HG02571 (cell line): Measurements from ENCODE around the gene NEGR1.

Experiments used
- ATAC-seq: cut with Tn5 transposase; IDR thresholded peaks from one replicate; pipeline ENCODE4 v1.9.1; 2021; ENCODE audit warnings: mild to moderate bottlenecking, moderate library complexity; ENCODE audit not compliant: unreplicated experiment

NEGR1 gene

DNA sequence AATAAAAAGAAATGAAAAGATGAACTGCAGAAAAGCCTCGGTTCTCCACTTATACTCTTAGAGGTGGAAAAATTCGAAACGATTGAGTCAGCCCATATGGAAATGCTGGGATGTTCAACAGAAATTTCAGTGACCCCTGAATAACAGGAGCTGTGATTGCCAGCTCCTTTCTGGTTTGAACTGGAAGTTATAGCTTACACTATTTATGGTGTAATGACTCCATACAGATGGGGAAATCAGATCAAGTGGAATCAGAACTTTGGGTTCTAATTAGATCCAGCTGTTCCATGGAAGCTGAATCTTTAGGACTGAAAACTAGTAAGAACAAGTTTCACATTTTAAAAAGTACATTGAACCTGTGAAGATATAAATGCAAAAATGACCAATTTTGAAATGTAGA, 632.2 kb downstream of the NEGR1 start:
- ATAC-seq = no peak

DNA sequence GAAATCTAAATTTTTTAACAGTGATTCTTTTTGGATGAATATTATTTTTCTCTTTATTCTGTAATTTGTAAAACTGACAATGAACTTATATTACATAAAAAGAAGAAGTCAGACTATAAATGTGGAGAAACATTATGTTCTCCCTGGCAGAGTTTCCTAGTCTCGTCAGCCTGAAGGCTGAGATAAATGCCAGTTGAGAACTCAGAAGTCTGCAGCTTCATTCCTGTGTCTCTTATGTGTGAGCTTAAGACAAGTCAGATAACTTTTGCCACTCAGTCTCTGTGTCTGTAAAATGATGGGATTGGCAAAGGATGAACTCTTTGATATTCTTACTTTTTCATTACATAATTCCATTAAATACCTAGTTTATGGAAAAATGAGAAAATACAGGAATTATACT, 632.7 kb downstream of the NEGR1 start:
- ATAC-seq = no peak

DNA sequence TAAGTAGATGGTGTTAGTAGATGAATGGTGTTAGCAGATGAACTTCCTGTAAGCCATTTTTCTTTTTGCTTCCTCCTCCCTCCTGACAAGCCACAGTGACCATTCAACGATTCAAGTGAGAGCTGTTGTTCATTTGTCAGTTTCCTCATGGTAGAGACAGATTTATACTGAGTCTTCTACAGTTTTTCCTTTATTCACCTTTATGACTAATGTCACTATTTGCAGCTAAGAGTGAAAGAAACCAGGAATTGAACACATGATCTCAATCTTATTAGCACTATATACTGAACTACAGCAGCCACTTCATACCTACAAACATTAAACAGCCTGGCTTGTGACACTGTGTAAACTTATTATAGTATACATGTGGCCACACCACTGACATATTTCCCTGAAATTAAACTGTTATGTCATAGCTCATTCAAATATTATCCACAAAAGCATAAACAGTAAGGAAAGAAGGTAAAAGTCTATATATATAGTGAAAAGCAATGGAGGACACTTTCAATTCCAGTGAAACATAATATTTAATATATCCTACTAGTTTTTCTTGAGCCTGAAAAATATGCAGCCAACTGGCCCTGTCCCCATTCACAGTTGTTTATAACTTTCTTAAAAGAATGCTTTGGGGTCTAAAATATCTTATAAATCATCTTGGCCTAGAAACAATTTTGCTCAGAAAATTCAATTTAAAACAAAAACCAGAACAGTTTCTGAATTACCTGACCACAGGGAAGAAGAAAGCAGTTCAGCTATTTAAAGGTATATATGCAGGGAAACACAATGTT, 634.6 kb downstream of the NEGR1 start:
- no peak for ATAC-seq

DNA sequence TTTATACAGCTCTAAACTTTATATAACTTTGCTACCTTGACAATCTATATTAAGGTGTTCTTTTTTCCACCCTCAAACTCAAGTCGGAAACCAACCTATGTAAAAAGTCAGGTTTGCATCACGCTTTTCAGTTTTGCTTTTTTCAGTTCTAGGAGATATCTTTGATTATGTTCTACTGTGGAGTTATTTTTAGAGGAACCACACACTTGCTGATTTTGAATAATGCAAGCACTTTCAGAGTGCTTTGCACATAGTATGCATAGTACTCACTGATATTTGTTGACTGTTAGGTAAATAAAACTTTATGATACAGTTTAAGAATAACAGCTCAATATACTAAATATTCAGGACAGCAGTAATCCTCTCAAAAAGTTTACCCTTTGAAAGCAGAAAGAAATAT, 637.3 kb downstream of the NEGR1 start:
- no peak for ATAC-seq

- ATAC-seq = no peak
Observed at GRCh38 chr1:71641903-71642302, 640.4 kb downstream of the NEGR1 start.

GRCh38 chr1:71640998-71641397, 641.3 kb downstream of the NEGR1 start:
- ATAC-seq = no peak

DNA sequence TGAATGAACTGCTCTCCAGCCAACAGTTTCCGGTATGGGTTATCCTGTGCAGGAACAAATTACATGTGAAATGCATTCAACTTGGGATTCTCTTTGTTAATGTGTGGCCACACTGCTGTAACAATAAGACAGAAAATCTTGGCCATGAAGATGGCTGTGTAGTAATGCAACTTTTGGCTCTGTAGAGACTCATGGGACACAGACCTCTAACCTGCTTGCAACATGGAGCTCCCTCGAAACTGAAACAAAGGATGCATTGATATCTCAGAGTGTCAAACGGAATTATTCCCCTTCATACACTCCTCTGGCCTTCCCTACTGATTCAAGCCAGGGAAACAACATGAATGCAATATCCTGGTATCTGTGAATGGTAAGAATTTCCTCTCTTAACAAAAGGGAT, 642.2 kb downstream of the NEGR1 start:
- no peak for ATAC-seq

- ATAC-seq = no peak
Observed at GRCh38 chr1:71638081-71638766, 644.1 kb downstream of the NEGR1 start.

DNA sequence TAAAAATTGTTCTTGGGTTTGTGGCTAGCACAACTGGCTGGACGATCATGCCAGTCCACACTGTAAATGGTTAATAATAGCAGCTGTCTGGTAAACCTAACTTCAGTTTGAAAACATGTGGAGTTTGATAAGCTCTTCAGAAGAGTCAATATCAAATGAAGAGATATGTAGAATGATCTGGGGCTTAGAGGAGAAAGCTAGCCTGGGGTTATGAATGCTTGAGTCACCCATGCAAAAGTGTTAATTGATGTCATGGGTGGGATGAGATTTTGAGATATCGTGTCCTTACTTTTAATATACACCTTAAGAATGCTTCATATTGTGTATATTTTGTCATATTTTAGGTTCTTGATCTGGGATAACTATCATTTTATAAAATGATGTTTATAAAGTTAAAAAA, 646.8 kb downstream of the NEGR1 start:
- ATAC-seq = no peak

DNA sequence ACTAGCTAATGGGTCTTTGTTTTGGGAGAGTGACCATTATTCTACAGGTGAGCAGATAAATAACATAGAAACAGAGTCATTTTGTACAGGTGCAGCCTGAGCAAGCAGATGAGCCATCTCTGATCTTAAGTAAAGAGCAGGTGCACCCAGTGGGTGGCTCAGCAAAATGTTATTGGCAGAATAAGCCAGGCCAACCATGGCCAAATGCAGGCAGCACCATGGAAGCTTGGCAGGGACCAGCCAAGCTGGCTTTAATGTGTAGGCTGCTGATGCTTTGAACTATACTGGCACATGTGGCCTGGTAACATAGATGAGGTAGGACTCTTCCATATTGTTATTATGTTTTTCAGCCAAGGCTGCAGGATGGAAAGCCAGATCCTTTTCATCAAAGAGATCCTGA, 648.2 kb downstream of the NEGR1 start:
- no peak for ATAC-seq

DNA sequence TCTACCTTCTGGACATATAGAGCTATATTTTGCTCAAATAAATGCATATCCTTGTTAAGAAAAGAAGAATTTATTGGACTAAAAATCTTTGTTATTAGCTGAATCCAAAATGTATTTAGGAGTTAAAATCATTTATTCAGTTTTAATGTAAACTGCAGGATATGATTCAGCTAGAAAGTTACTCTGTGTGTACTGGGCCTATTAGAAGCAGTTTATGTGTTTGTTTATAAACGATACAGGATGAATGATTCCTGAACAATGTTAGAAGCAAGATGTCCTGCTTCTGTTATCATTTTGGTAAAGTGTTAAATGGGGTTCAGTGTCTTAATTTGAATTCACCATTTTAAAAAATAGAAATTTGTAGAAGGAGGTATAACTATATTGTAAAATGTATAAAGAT, 652.3 kb downstream of the NEGR1 start:
- ATAC-seq = no peak

DNA sequence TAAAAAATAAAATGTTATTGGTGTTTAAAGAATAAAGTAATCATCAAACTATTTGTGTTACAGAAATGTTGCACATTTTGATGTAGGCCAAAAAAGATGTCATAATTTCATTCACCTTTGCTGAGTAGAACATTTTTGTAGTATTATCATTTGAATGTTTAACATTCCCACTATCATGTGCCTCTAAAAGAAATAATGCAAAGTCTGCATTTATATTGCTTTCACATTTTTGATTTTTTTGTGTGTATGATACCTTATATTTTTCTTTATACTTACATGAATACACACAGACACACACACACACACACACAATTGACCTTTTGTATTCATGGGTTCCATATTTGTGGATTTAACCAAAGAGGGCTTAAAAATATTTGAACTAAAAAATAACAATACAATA, 657.3 kb downstream of the NEGR1 start:
- no peak for ATAC-seq

DNA sequence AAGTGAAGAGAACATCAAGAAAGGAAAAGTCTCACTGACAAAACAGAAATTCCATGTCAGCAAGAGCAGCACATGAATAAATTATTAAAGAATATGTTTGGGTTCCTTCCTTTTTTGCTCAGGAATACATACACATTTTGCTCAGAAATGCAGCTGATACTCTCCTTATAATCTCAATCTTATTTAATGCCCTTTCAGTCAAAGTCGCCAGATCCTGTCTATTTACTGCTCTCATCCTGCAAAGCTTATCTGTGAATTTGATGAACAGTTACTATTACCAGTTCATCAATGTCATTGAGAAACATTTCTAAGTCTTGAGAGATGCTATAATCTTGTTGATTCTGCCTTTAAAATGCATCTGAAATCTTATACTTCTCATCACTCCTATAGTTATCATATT, 658.5 kb downstream of the NEGR1 start:
- ATAC-seq = no peak

- ATAC-seq = no peak
Observed at GRCh38 chr1:71621785-71622184, 660.6 kb downstream of the NEGR1 start.

DNA sequence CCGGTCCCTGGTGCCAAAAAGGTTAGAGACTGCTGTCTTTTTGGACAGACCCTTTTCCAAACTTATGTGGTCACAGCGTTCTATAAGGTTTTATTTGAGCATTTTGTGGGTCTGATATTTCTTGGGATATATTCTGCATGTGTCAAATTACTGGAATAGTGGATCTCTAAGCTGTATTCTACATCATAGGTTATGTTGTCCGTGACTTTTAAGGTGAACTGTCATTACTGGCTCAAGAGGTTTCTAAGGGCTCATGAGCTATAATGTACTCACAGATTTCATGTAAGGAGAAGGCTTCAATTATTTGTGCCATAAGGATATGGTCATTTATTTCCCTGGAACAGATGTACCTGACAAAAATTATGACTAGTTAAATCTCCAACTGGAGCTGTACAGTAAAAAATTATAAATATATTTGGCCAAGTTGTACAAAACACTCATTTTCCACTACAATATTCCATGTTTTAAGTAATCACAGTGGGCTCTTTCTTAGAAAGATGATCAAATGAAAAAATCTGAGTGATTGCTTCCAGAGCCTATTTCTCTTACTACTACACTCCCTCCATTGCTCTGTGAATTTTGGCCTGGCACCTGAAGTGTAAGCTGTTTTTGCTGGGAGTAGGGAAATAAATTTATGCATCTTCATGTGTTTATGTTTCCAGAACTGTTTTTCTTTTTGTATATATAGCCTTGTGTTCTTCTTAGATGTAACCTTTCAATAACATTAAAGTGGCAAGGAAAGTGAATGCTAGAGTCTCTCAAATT, 663.4 kb downstream of the NEGR1 start:
- ATAC-seq = no peak

- no peak for ATAC-seq
Observed at GRCh38 chr1:71618191-71618590, 664.1 kb downstream of the NEGR1 start.

DNA sequence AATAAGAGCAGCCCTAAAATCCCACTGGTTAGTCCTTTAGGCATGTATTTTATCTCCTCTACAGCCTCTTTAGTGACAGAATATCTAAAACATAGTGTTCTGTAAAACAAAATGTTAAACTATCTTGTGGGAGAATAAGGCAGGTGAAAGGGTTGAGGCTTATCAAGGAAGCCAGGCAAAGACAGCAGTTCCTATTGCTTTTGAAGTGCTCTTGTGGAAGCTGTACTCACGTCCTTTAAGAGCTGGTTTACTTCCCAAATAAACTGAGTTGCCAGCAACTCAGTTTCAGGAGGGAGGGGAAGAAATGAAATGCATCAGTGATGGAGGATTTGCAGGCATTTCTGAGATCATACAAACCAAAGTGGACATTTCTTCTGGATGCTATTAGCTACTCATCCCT, 671.9 kb downstream of the NEGR1 start:
- no peak for ATAC-seq

DNA sequence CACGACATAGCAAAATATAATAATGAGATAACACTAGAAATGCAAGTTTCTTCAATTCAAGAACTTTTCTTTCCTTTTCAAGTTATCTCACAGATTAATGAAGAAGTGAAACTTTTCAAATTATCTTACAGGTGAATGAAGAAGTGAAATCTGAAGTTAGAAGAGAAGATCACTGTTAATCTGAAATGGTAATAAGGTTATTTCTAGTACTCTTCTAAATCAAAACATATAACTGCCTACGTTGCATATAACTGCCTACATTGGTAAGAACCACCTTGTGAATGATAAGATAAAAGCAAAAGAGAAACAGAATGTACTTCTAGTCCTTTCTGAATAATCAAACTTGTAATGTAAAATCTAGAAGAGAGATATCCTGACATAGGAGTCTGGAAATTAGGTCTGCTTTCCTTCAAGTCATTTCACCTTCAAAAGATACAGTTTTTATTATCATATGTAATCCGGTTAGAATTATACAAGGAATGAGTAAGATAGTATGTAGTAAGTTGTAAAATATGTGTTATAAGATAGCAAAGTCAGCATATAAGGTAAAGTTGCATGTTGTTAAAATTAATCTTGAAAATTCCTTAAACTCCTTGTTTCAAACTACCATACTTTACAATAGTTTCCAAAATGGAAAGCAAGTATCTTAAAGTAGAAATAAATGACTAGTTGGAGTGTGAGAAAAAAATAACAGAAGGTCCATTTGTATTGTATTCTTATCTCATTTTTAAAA, 679.1 kb downstream of the NEGR1 start:
- no peak for ATAC-seq

DNA sequence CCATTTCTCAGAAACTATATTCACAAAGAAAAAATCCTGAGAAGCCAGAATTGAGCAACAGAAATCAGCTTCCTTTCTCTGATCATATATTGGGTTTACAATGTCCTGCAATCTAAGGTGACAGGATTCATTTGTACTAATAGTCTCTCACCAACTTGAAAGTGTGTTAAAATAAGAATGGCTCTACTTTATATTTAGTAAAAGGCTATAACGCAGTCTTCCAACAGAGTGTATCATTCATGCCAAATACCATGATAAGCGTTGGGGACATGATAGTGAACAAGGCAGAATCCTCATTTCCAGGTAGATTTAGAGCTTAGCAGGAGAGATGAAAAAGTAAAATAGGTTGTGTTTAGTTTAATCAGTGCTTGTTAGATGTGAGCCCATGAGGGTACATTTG, 682.3 kb downstream of the NEGR1 start:
- ATAC-seq = no peak

- ATAC-seq = no peak
Observed at GRCh38 chr1:71599306-71599705, 683.0 kb downstream of the NEGR1 start.

DNA sequence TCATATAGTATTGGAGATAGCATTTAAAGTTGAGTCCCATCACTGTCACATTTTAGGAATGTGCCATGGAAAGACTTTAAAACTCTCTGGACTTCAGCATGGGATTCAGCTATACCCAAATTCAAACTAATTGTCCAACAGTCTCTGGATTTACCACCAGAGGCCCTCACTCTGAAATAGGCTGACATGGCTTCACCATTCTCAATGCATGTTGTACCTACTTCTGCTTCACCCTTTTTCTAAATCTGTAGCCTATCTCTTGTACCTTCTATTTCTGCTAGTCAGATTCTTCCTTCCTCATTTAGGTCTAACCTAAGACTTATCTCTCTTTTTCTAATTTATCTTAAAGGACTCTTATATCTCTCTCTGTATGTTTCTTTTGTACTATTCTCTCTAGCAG, 688.8 kb downstream of the NEGR1 start:
- no peak for ATAC-seq
